LNCaP clone FGC (cell line): Measurements from ENCODE around the gene ZNF865.
A peak's percentile ranks its signal among the peaks of the same experiment; 100 is the strongest.

Experiments
- DNase-seq: peaks from one replicate; pipeline ENCODE4 v3.0.0-alpha.2; 2011; ENCODE audit warnings: low read depth
- H3K4me3 ChIP-seq: 2 replicates; pipeline ENCODE4 v1.5.1; 2011; ENCODE audit warnings: mild to moderate bottlenecking, low read depth, low read length, control low read depth
- TF ChIP-seq, protein P1 (sequence below): IDR thresholded peaks from 2 replicates; pipeline ENCODE4 v1.5.1; 2012; ENCODE audit warnings: mild to moderate bottlenecking; ENCODE audit not compliant: control insufficient read depth, insufficient read depth; ENCODE audit errors: extremely low read depth

ZNF865 gene

DNA sequence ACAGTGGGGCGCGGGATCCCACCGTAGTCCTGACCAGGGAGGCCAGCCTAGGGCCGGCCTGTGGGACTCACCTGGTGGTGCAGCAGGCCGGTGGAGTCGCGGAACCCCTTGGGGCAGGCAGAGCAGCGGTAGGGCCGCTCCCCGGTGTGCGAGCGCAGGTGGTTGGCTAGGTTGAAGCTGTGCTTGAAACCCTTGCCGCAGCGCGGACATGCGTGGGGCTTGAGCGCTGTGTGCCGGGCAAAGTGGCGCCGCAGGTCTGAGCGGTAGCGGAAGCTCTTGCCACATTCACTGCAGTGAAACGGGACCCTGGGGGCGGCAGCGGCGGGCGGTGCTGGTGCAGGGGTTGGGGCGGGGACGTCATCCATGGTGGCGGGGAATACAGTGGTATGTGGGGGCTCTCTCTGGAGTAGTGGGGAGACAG, 7.9 kb upstream of the ZNF865 start:
- TF ChIP-seq, protein P1, sequence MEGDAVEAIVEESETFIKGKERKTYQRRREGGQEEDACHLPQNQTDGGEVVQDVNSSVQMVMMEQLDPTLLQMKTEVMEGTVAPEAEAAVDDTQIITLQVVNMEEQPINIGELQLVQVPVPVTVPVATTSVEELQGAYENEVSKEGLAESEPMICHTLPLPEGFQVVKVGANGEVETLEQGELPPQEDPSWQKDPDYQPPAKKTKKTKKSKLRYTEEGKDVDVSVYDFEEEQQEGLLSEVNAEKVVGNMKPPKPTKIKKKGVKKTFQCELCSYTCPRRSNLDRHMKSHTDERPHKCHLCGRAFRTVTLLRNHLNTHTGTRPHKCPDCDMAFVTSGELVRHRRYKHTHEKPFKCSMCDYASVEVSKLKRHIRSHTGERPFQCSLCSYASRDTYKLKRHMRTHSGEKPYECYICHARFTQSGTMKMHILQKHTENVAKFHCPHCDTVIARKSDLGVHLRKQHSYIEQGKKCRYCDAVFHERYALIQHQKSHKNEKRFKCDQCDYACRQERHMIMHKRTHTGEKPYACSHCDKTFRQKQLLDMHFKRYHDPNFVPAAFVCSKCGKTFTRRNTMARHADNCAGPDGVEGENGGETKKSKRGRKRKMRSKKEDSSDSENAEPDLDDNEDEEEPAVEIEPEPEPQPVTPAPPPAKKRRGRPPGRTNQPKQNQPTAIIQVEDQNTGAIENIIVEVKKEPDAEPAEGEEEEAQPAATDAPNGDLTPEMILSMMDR = no peak
- DNase-seq = no peak
- no peak overlapping the region for H3K4me3 ChIP-seq

DNA sequence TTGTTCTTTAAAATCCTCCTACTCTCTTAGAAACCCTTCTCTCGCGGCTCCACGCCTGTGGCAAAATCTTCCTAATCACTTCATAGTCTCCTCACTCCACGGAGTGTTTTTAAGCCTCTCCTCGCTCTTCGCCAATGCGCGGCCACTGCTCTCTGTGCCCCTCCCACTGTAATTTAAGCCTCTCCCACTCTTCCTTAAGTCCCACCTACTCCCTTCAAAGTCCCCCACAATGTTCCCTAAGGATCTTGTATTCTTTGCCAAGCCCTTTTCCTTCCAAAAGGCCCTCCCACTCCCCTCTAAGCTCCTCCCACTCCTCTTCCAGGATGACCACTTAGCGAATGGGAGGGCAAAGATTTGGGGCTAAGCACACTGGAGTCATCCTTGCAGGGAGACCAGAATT, 7.4 kb upstream of the ZNF865 start:
- TF ChIP-seq, protein P1 = no peak
- no peak for DNase-seq
- no peak overlapping the region for H3K4me3 ChIP-seq

DNA sequence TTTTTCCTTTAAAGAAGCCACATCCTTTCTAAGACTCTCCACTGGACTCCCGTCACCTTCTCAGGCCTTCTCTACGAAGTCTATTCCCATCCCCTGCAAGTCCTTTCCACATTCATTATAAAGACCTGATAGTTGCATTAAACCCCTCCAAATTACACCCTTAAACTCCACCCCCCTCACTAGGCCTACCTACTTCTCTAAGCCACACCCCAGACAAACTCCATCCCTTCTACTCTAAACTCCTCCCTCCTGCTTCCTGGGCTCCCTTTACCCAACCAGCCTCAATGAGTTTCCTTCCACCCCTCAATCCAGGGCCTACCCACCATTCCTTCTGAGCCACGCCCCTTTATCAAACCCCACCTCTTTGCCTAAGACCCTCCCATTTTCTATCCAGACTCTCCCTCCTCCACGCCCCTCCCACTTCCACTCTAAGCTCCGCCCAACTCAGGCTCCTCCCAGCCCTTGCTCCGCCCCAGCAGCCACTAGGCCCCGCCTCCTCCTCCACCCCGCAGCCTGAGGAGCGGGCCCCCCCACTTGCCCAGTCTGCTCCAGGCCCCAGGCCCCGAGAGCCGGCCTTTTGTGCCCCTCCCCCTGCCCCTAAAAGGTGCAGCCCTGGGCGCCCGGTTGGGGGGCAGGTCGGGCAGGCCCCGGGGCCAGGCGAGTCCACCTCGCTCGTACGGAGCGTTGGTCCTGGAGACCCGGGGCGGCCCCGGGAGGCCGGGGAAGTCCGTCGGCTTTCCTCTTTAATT, 6.6 kb upstream of the ZNF865 start:
- TF ChIP-seq, protein P1 = no peak
- DNase-seq = peak; percentile 89
- H3K4me3 ChIP-seq = peak overlapping the region; percentile 61

DNA sequence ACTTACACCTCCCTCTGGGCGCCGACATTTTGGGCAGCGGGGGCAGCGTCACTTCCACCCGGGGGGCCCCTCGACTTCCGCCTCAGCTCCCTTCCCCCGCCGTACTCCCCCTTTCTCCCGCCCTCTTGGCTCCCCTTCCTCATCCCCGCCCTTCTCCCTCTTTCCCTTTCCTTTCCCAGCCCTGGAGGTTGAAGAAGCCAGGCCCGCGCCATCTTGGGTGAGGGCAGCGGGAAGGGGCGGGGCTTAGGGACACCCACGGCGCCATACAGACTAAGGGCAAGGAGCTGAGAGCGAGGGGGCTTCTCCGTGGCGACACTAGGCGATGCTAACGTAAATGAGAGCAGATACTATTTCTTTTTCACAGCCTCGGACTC, 6.0 kb upstream of the ZNF865 start, which contains the start of gene FIZ1:
TSS of gene FIZ1 (minus strand) at position 50 of the 374 bp plus-strand sequence. CDS start 1,652 bp downstream, outside the sequence.
- H3K4me3 ChIP-seq = peak within 1 kb of the TSS; percentile 61
- DNase-seq = peak; percentile 95
- TF ChIP-seq, protein P1 = no peak

DNA sequence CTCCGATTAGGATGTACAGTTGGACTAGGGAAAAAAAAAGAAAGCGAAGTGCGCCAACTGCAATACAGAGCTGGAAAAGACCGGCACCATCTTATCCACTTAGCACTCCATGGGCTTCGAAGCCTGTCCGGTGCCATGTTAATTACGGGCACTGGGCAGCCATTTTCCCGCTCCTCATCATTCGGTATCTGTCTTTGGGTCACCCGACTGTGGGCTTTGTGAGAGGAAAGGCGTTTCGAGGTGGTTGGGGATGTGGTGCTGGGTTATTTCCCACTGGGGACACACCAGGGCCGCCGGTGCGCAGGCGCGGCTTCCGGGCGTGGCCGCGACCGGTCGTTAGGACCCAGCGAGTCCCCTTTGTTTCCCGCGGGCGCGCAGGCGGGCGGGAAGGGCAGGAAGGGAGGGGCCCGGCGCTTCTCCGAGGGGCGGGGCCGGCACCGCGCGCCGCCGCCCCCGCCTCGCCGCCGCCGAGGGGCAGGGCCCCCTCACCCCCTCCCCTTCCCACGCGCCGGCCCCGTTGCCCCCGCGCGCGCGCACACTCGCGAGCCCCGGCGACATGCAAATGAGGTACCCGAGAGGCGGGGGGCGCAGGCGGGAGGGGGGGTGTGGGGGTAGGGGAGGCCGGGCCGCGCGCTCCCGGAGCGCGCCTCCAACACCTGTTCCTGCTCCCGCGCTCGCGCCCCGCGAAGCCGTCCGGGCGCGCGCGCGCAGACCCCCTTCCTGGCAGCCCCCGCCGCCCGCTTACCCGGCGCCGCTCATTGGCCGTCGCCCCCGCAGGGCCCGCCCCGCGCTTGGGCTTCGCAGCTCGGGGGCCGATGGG, 5.4 kb upstream of the ZNF865 start, which contains the start of gene ZNF524:
TSS of gene ZNF524 (plus strand) at position 447 of the 820 bp plus-strand sequence. CDS start 1,825 bp downstream, outside the sequence.
- DNase-seq = peak; percentile 70
- TF ChIP-seq, protein P1 = no peak
- H3K4me3 ChIP-seq = peak within 1 kb of the TSS; percentile 61

DNA sequence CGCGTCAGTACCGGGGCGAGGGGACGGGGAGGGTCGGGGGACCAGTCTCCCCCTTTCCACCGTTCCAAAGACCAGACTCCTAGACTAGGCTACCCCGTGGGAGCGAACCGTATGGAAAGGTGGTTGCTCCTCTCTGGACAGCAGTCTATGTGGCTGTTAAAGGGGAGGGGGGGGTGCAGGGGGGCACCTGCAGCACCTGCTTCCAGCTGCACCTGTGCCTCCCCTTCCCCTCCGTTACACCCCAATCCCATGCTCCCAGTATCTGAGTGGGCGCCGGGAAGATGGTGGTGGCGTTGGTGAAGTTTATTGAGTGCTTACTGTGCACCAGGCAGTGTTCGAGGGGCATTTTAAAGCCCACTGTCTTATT, 4.8 kb upstream of the ZNF865 start:
- DNase-seq = no peak
- TF ChIP-seq, protein P1 = no peak
- peak overlapping the region; percentile 61 for H3K4me3 ChIP-seq
